ENCODE data around the gene SGSH.
A peak's percentile ranks its signal among the peaks of the same experiment; 100 is the strongest.
"Not testable (repeated sequence)": the region's sequence is repeated elsewhere in the genome, so short reads cannot be mapped to it uniquely, and the experiment has no call there.

SGSH gene

GRCh38 chr17:80205811-80206210, 14.3 kb downstream of the SGSH start:
- no peak for DNase-seq

- no peak for DNase-seq
These were observed 15.3 kb downstream of the SGSH start for GRCh38 chr17:80204626-80205468.

DNA sequence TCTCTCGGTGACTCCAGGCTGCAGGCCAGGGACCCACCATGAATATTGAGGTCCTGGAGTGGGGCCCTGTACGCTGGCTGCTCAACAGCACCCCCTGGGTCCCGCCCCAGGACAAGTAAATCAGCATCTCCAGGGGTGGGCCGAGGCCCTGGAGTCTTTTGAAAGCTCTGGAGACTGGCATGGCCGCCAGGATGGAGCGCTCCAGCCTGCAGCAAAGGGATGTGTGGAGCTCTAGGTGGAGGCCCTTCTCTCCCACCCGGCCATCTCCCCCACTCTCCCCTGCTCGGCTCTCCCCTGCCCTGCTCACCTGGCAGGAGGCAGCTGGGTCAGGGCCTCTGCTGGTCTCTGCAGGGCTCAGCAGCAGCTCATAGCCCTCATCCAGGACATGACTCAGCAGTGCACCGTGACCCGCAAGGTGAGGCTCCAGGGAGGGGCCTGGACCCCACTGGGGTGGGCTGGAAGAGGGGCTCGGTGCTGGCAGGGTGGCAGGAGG, 16.6 kb downstream of the SGSH start:
- DNase-seq = no peak

- no peak for DNase-seq
These were observed 17.9 kb downstream of the SGSH start for GRCh38 chr17:80202197-80202596.

- no peak for DNase-seq
These were observed 18.7 kb downstream of the SGSH start for GRCh38 chr17:80201446-80201845.

GRCh38 chr17:80199295-80199694, 20.8 kb downstream of the SGSH start:
- not testable (repeated sequence) for DNase-seq

GRCh38 chr17:80198144-80198661, 21.9 kb downstream of the SGSH start:
- no peak for DNase-seq

- no peak for DNase-seq
These were observed 23.5 kb downstream of the SGSH start for GRCh38 chr17:80196652-80197051.

- no peak for DNase-seq
These were observed 24.2 kb downstream of the SGSH start for GRCh38 chr17:80195671-80196529.

GRCh38 chr17:80195141-80195540, 25.0 kb downstream of the SGSH start:
- DNase-seq = no peak

- no peak for DNase-seq
These were observed 28.1 kb downstream of the SGSH start for GRCh38 chr17:80191865-80192661.

GRCh38 chr17:80191192-80191591, 28.9 kb downstream of the SGSH start:
- DNase-seq = no peak

- DNase-seq = no peak
These were observed 29.4 kb downstream of the SGSH start for GRCh38 chr17:80190716-80191115.

GRCh38 chr17:80189611-80190010, 30.5 kb downstream of the SGSH start:
- DNase-seq = no peak

- DNase-seq = peak; percentile 25
These were observed 32.6 kb downstream of the SGSH start for GRCh38 chr17:80187515-80187941.

DNA sequence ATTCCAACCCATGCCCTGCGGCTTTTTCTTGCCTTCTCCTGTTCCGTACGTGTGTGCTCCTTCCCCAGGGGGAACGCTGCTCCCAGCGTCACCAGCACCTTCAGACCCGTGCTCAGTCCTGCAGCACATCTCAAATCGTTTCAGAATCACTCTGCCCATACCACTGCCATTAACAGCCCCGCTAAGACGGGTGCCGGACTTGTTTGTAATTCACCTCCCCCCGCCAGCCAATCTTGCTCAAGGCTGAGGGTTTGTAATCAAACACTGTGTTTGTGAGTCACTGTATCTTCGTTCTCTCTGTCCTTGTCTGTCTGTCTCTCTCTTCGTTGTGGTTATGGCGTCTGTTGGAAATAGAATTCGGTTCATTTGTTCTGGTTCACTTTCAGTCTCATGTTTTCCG, 33.0 kb downstream of the SGSH start:
- peak; percentile 54 for DNase-seq

DNA sequence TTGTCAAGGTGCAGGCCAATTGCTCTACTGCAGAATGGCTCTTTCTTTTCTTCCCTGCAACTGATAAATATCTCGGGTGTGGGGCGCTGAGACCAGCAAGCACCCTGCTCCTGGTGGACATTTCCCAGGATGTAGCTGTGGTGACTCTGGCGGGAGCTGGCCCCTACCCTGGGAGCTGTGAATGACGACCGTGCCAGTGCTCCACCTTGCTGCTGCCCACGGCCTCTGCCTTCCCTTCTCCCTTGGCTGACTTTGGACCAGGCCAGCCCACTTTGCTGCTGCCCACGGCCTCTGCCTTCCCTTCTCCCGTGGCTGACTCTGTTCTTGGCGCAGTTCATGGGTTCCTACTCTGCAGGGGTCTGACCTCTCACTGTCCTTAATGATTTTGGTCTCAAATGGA, 34.2 kb downstream of the SGSH start:
- no peak for DNase-seq

DNA sequence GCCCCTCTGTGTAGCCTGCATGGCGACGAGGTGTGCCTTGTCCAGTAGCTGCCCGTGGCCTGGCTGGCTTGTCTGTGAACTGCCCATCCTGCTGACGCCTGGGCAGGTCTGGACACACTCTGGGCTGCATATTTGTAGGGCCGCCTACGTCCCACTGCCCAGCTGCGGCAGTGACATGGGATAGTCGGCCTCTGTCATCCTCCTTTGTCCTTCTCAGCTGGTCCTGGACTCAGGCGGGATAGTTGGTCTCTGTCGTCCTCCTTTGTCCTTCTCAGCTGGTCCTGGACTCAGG, 35.8 kb downstream of the SGSH start:
- DNase-seq = no peak

GRCh38 chr17:80183581-80184422, 36.3 kb downstream of the SGSH start:
- no peak for DNase-seq

DNA sequence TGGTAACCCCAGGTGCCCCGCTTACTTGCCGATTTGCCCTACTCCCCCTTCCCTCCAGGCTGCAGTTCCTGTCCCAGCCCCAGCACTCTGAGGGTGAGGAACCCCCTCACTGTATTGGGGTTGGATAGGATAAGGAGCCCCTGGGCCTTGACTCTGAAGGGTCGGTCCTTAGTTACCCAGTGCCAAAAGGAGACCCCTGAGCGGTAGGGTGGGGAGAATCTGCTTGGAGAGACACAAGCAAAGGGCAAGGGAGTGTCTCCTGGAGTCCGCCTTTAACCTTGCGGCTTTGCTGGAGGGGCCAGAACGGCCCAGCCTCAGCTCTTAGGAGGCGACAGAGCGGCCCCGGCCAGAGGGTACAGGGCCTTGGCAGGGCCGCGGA, 37.3 kb downstream of the SGSH start:
- DNase-seq = no peak

DNA sequence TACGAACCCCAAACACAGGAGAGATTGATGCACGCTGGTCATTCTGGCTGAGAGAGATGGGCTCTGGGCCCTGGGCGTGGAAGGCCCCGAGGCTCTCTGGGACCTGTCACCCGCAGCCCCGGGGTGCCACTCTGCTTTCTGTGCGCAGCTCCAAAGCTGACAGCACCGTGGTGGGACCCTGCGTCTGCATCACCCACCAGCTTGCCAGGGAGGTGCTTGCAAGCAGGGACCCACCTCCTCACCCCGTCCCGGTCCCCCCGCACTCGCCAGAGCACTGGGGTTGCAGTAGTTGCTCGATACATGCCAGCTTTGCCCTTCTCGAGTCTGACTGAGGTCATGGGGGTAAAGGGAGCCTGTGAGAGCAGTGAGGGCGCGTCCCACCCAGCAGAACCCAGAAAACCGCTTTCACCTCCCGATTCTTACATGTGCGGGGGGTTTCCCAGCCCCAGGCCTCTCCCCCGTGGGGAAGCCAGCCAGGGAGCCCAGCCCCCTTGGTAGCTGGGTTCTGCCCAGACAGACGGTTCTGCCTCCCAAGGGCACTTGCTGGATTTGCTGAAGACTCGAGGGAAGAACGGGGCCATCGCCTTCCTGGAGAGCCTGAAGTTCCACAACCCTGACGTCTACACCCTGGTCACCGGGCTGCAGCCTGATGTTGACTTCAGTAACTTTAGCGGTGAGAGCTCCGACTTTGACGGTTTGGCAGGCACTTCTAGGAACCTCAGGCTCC, 37.9 kb downstream of the SGSH start:
- DNase-seq = no peak
